IPS-11a (cell line): ENCODE results near the gene OPRD1.
"Not testable (repeated sequence)": the region's sequence is repeated elsewhere in the genome, so short reads cannot be mapped to it uniquely, and the experiment has no call there.

Experiments
- H3K4me3 ChIP-seq: one replicate; pipeline ENCODE4 v1.5.1; 2013; ENCODE audit warnings: low read depth, low read length, control low read depth

The OPRD1 gene

DNA sequence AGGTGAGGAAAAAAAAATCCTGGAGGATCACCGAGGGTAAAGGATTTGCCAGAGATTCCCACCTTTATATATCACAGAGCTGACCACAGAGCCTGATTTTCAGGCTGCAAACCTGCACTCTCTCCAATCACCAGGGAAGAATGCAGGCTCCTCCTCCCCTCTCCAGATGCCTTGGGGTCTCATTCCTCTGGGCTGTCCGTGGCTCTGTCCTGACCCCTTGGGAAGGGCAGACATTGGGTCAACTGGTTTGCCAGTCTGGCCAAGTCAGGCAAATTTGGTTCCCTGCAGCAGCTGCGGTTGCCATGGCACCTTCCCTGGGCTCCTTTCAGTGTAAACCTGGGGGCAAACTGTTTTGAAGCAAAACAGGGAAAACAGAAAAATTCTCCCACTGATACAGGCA is 11.6 kb upstream of the OPRD1 start:
- H3K4me3 ChIP-seq = no peak overlapping the region

DNA sequence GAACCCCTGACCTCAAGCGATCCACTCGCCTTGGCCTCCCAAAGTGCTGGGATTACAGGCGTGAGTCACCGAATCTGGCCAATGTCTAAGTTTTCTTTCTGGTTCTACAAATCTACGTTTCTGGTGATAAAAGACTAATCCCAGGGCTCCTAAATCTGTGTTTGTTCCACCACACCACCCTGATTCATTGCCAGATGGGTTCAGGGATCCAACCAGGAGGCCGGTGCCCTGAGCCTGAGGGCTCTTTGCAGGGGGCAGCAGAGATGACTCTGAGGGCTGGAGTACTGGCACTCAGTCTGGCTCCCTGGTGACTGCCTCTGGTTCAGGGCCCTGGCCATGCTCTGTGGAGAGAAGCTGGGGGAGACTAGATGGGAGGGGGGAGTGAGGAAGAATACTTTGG is 10.5 kb upstream of the OPRD1 start:
- H3K4me3 ChIP-seq = no peak overlapping the region

DNA sequence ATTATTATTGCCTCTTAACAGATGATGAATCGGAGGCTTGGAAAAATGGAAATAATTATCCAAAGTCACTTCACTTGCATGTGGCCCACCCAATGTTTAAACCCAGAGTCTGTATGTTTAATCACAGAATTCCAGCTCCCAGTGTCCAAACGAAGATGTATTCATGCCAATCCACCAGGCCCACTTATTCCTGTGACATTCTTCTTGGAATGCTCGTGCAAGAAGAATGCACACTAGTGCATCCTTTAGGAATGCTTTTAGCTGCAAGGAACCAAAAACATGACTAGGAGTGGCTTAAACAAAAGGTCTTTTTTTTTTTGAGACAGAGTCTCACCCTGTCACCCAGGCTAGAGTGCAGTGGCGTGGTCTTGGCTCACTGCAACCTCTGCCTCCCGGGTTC is 8.9 kb upstream of the OPRD1 start:
- H3K4me3 ChIP-seq = no peak overlapping the region

DNA sequence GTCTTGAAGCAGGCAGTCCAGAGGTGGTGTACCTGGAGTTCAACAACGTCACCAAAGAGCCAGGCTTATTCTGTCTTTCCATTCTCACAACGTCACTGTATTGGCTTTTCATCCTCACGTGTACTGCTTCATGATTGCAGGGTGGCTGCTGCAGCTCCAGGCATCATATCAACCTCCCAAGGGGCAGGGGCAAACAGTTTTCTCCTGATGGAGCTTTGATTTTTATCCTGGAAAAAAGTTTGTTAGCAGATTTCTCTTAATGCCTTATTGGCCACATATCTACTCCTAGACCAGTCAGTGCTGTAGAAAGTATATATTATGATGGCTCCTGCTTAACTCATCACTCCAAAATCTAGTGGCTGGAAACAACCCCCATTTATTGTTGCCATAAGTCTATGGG is 8.3 kb upstream of the OPRD1 start:
- H3K4me3 ChIP-seq = no peak overlapping the region

DNA sequence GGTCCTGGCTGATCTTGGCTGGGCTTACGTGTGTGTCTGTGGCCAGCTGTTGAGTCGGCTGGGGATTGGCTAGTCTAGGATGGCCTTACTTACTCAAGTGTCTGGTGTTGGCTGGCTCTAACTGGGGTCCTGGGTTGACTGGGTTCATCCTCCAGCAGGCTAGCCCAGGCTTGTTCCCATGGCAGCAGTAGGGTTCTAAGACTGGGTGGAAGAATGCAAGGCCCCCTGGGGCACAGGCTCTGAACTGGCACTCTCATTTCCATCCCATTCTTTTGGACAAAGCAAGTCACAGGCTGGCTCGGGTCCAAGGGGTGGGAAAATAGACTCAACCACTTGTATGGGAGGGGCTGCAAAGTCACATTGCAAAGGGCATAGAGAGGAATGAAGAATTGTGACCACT is 7.9 kb upstream of the OPRD1 start:
- H3K4me3 ChIP-seq = no peak overlapping the region

DNA sequence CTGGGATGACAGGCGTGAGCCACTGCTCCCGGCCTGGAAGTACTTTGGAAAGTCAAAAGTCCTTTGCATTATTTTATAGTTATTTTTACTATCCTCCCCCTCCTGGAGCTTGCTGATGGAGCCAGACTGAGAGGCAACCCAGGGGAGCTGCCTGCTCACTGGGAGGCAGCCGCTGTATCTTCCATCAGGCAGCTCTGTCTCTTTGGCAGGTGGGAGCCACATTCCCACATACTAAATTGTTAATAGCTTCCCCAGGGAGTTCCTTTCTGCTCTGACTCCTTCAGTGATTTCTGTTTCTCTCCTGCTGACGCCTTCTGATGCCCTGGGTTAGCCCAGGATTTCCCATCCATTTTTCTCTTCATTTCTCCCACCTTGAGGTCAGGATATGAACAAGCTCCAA is 4.9 kb upstream of the OPRD1 start:
- H3K4me3 ChIP-seq = no peak overlapping the region

DNA sequence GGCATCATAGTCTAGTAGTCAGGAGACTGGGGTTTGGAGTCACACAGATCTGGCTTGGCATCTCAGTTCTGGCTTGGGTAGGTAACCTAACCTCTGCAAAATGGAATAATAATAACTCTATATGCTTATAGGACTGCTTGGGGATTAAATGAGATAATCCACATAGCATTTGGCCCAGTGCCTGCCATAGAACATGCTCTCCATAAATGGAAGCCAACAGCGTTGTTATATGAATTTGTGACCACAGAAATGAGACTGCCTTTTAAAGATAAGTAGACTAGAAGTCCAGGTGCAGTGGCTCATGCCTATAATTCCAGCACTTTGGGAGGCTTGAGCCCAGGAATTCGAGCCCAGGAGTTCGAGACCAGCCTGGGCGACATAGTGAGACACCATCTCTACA is 4.0 kb upstream of the OPRD1 start:
- no peak overlapping the region for H3K4me3 ChIP-seq

DNA sequence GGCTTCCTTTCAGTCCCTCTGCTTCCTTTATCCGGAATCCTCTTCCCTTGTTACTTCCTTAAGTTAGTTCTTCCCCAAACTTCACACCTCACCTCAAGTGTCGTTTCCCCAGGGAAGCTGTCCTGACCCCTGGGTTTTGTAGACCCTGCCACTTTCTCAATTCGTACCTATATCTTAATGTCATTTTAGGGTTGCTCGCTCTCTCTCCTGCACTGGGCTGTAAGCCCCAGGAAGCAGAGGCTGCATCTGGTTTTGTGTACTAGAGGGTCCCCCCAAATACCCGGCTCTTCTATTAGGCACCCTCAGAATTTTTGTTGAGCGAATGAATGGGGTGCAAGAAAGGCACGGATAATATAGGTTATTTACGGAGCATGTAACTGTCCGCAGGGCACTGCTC is 603 bp upstream of the OPRD1 start:
- no peak overlapping the region for H3K4me3 ChIP-seq

DNA sequence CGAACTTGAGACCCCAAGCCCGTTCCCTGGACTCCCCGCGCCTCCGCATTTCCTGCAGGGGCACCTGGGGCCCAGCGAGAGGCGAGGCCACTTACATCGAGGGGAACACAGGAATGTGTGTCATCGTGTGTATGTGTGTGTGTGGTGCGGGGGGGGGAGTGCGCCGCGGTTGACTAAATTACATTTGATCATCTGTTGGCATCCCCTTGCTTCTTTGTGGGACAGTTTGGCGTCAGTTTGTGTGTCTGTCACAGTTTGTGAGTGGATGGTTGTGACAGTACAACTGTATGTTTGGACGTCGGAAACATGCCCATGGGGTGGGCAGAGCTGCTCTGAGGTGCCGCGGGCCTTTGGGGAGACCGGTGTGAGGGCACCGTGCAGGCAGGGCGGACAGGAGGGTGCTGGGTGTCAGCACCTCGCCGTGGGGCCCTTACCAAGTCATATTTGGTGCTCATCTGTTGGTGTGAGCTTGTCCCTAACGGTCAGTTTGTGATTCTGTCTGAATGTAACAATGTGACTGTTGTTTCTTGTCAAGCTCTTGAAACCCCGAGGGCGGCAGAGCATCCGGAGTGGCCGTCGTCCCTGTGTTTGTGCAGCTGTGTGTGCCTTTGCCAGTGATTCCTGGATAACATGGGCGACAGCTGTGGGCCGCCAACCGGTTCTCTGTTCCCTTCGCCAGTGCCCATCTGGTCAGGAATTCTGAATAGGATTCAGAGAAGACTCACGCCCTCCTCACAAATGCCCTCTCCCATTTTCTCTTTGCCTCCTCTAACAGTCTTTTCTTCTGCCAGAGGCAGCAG is 899 bp downstream of the OPRD1 start:
- peak overlapping the region; percentile 45 for H3K4me3 ChIP-seq

DNA sequence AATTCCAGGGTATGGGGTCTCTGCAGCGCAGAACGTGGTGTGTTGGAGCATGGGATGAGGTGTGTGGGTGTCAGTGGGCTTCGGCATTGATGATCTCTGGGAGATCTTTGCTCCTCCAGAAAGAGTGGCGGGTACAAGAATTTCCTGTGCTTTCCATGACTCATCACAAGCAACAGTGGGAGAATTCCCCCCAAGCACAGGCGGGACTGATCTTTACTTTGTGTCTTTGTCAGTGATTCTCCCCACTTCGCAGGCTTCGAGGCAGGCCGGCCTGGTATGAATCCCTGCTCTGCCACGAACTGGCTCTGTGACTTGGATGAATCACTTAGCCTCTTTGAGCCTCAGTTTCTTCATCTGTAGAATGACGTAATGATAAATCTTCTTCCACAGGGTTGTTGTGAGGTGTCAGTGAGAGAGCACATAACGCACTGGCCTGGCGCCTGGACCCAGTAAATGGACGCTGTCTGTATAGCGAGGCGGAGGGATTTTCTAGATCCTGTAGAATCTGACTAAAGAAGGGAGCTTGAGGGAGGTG is 2.0 kb downstream of the OPRD1 start:
- no peak overlapping the region for H3K4me3 ChIP-seq

DNA sequence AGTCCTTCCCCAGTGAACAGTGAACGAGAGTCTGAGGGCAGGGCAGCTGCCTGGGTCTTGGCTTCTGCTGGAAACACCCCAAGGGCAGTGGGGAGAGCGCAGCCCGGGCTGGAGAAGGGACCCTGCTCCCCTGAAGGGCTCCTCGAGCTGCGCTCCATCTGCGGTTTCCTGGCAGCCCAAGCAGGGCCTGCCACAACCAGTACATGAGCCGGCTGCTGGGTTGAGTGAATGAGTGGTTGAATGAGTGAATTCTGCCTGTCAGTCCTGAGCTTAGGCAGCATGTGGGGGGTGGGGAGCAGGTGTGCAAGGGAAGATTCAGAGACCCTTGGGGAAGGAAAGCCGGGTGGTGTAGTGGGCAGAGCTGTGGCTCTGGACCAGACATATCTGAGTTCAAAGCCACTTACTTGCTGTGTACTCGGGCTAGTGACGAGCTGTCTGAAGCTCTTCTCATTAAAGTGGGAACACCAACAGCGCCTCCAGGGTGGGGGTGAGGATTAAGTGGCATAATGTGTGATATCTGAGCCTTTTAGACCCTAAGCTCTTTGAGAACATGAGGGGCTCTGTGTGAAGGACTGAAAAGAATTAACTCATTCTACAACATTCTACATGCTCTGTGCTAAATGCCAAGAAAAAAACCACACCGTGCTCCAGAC is 3.7 kb downstream of the OPRD1 start:
- no peak overlapping the region for H3K4me3 ChIP-seq

DNA sequence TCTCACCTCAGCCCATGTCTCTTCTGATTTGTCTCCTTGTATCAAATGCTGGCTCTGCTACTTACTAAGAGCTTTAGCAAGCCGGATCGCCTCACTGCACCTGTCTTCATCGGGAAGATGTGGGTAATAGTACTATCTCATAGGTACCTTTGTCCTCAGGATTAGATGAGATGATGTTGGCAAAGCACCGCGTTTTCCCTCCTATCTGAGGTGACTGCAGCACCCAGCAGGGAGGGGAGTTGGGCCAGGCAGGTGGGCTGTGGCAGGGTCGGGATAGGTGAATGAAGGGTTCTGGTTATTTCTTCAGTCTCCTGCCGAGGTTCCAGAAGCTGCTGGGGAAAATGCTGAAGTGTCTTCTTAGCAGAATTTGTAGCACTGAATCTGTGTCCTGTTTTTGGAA is 5.2 kb downstream of the OPRD1 start:
- H3K4me3 ChIP-seq = no peak overlapping the region

DNA sequence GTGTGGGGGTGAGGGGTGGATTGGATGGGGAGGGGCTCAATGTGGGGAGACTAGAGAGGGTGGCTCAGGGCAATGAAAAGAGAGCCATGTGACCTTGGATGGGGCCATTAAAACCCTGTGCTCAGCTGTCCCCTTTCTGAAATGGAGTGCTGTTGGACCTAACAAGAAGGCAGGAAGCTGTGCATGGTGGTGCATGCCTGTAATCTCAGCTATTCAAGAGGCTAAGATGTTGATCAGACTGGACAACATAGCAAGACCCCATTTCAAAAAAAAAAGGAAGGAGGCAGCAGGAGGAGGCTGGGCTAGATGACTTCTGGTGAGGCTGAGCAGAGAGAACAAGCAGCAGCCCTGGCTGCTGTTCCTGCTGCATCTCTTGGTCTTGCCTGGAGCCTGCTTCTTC is 7.0 kb downstream of the OPRD1 start:
- no peak overlapping the region for H3K4me3 ChIP-seq

DNA sequence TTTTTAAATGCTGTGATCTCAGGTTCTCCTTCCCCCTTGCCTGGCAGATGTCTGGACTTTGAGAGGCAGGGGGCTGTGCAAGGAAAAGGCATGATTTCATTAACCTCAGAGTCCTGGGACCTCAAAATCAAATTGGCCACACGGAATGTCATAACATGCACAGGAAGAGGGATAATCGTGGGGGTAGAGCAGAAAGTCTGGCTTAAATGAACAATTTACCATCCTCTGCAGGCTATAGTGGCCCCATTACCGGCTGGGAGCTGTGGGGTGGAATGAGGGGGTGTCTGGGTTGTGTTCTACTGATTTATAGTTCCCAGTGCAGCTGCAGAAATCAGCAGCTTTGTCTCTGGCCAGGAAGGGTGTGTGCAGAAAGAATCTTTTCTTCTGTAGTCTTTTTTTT is 10.8 kb downstream of the OPRD1 start:
- H3K4me3 ChIP-seq = no peak overlapping the region

DNA sequence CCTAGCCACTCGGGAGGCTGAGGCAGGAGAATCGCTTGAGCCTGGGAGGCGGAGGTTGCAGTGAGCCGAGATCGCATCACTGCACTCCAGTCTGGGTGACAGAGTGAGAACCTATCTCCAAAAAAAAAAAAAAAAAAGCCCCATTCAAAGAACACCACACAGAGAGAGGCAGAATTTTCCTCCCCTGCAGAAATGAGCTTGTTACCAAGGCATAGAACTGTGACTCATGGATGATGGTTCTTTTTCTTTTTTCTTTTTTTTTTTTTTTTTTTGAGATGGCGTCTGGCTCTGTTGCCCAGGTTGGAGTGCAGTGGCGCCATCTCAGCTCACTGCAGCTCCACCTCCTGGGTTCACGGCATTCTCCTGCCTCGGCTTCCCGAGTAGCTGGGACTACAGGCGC is 12.1 kb downstream of the OPRD1 start:
- H3K4me3 ChIP-seq = not testable (repeated sequence)

DNA sequence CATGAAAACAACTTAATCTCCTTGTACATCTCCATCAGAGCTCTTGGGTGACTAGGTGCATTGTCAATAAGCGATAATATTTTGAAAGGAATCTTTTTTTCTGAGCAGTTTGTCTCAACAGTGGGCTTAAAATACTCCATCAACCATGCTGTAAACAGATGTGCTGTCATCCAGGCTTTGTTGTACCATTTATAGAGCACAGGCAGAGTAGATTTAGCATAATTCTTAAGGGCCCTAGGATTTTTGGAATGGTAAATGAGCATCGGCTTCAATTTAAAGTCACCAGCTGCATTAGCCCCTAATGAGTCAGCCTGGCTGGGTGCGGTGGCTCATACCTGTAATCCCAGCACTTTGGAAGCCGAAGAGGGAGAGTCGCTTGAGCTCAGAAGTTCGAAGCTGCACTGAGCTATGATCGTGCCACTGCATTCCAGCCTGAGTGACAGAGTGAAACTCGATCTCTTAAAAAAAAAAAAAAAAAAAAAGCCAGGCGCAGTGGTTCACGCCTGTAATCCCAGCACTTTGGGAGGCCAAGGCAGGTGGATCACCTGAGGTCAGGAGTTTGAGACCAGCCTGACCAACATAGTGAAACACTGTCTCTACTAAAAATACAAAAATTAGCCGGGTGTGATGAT is 16.4 kb downstream of the OPRD1 start:
- H3K4me3 ChIP-seq = not testable (repeated sequence)

DNA sequence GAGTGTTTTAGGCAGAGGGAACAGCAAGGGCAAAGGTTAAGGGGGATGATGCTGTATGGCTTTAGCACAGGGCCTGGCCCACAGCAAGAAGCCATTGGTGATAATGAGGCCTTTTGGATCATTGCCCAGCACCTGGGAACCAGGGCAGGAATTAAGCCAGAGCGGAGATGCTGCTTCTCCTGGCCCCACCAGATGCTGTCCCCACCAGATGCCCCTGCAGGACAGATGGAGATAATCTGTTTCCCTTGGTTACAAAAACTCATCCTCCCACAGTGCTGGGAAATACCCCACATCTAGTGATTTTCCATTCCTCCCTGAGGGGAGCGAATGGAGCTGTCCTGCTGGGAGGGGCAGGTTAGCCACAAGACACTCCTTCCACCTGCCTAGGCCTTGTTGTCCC is 18.8 kb downstream of the OPRD1 start:
- no peak overlapping the region for H3K4me3 ChIP-seq

DNA sequence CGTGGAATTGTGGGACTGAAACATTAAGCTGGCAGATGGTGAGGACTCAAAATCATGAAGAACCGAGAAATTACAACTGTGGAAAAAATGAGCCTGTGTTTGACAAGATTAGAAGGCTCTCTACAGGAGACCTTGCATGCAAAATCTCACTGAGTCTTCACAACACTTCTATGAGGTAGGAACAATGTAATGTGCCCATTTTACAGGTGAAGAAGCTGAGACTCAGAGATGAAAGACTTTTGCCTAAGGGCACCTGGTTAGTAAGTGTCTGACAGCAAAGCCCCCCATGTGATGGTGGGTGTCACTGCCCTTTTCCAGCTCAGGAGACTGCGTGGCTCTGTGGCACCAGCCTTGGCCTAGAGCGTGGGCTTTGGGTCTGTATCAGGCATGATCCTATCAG is 21.0 kb downstream of the OPRD1 start:
- no peak overlapping the region for H3K4me3 ChIP-seq

DNA sequence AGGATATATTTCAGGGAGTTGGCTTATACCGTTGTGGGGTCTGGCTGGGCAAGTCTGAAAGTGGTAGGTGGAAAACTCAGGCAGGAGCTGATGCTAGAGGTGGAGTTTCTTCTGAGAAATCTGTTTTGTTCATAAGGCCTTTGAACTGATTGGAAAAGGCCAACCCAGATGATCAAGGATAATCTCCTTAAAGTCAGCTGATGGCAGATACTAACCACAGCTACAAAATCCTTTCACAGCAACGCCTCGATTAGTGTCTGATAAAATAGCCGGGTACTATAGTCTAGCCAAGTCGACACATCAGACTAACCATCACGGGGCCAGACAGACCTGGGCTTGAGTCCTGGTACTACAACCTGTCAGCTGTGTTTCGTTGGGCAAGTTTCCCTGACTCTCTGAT is 21.4 kb downstream of the OPRD1 start:
- no peak overlapping the region for H3K4me3 ChIP-seq

DNA sequence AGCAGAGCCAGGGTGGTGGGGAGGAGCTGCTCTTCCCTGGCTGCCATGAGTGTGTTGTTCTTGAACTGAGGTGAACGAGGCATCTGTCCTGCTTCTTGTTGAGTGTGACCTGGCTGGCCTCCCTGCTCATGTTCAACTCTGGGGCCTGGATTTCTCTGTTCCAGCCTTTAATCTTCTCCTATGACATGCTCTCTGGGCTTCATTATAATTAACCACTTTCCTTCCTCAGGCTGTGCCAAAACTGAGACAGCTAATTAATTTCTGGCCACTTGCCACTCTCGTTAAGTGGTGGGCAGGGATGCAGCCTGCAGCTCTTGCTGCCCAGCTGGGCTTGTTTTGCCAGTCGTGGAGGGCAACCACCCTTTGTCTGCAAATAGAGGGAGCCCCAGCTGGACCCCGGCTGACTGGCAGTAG is 23.3 kb downstream of the OPRD1 start:
- H3K4me3 ChIP-seq = no peak overlapping the region

DNA sequence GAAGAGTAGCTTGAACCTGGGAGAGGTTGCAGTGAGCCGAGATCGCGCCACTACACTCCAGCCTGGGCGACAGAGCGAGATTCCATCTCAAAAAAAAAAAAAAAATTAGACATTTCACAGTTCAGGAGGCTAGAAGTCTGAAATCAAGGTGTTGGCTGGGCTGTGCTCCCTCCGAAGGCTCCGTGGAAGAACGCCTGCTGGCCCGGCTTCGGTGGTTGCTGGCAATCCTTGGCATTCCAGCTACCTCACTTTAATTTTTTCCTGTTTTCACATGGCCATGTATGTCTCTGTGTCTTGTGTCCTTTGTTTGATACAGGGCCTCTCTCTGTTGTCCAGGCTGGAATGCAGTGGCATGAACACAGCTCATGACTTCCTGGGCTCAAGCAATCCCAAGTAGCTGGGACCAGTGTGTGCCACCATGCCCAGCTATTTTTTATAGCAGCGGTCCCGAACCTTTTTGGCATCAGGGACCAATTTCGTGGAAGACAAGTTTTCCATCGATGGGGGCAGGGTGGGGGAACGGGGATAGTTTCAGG is 24.5 kb downstream of the OPRD1 start:
- no peak overlapping the region for H3K4me3 ChIP-seq
